GM12875 (cell line): Measurements from ENCODE around the gene CBLB.

ENCODE experiments used
- H3K4me3 ChIP-seq: one replicate; pipeline ENCODE4 v1.5.1; 2011; ENCODE audit warnings: low read depth, low read length, control low read depth
- CTCF ChIP-seq: IDR thresholded peaks from 2 replicates; pipeline ENCODE4 v1.5.1; 2011; ENCODE audit warnings: low read depth, mild to moderate bottlenecking, control low read depth, inconsistent platforms, low read length, moderate library complexity, borderline replicate concordance; ENCODE audit not compliant: insufficient read depth

Gene CBLB

GRCh38 chr3:105634708-105635107 is 234.1 kb downstream of the CBLB start:
- TF ChIP-seq CTCF, result no peak

GRCh38 chr3:105629718-105630117 is 239.1 kb downstream of the CBLB start:
- no peak overlapping the region for H3K4me3 ChIP-seq
- no peak for TF ChIP-seq CTCF

More at GRCh38 chr3:105634708-105635107, 234.1 kb downstream of the CBLB start:
- H3K4me3 ChIP-seq, result no peak overlapping the region

- no peak overlapping the region for H3K4me3 ChIP-seq
- no peak for TF ChIP-seq CTCF
Measured at GRCh38 chr3:105626739-105627138, 242.1 kb downstream of the CBLB start.

- no peak for TF ChIP-seq CTCF
Measured at GRCh38 chr3:105622169-105622568, 246.6 kb downstream of the CBLB start.

GRCh38 chr3:105620236-105620635 is 248.6 kb downstream of the CBLB start:
- no peak for TF ChIP-seq CTCF
- no peak overlapping the region for H3K4me3 ChIP-seq

More at GRCh38 chr3:105622169-105622568, 246.6 kb downstream of the CBLB start:
- H3K4me3 ChIP-seq, result no peak overlapping the region

- H3K4me3 ChIP-seq, result no peak overlapping the region
- no peak for TF ChIP-seq CTCF
Measured at GRCh38 chr3:105619651-105620050, 249.2 kb downstream of the CBLB start.

GRCh38 chr3:105618556-105618955 is 250.3 kb downstream of the CBLB start:
- TF ChIP-seq CTCF, result no peak
- no peak overlapping the region for H3K4me3 ChIP-seq
